ENCODE measurements around the gene NRIP1. TPM values are rescaled to one million over a fixed set of nuclear protein-coding genes. Genes with fewer than 3 reads are reported as not detected.
"Not testable (repeated sequence)": the region's sequence is repeated elsewhere in the genome, so short reads cannot be mapped to it uniquely, and the experiment has no call there.

NRIP1 gene
- total RNA-seq, 2 donors from 2014 or later = 29.9 to 33.7 TPM

DNA sequence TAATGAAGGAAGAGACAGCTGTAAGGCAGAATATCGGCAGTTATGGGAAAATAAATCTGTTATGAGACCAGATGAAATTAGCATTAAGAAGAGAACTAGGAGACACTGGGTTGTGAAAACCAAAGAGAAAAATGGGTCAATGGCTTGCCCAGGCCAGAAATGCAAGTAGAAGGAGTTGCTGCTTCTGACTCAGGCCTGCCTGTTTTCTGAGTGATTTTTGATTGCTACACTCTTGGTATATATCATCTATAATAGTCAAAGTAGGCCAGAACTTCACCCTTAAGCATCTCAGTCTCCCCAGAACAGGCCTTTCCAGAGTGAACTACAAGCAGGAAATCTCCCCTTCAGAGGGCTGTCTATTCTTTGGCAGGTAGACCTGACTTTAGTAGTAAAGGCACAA is 107.0 kb downstream of the NRIP1 start:
- Mint-ChIP-seq H3K36me3 (ENCODE audit: low read depth) (no peaks in the 10 kb centered on the region), H3K27ac (no peak overlapping the region), H3K27me3 (no peaks in the 10 kb centered on the region), H3K4me1 (peaks cover 2% of the 10 kb centered on the region), H3K4me3 (no peak overlapping the region)
- DNase-seq = no peak
- ATAC-seq = no peak
- no peaks in the 10 kb centered on the region for H3K9me3 ChIP-seq (ENCODE audit: control insufficient read depth, low read length, poor library complexity, severe bottlenecking)

DNA sequence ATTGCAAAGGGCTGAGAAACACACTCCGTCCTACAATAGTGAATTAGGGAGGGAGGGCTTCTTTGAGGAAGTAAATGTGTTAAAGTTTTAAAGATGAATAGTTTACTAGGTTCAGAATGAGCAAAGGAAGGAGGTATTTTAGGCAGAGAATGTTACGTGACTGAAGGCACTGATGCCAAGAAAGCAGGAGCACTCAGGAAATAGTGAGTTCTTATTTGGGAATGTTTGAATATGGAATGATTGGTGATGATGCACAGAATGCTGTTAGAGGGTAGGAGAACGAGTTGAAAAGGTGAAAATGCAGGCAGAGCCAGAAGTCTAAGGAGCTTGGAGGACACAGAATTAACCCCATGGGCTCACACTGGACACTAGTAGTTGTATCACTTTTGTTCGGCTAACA is 108.0 kb downstream of the NRIP1 start:
- Mint-ChIP-seq H3K27ac (no peak overlapping the region), H3K4me3 (no peak overlapping the region), H3K36me3 (ENCODE audit: low read depth) (no peaks in the 10 kb centered on the region), H3K4me1 (peaks cover 2% of the 10 kb centered on the region), H3K27me3 (no peaks in the 10 kb centered on the region)
- no peak for ATAC-seq
- DNase-seq = no peak
- no peaks in the 10 kb centered on the region for H3K9me3 ChIP-seq (ENCODE audit: control insufficient read depth, low read length, poor library complexity, severe bottlenecking)

DNA sequence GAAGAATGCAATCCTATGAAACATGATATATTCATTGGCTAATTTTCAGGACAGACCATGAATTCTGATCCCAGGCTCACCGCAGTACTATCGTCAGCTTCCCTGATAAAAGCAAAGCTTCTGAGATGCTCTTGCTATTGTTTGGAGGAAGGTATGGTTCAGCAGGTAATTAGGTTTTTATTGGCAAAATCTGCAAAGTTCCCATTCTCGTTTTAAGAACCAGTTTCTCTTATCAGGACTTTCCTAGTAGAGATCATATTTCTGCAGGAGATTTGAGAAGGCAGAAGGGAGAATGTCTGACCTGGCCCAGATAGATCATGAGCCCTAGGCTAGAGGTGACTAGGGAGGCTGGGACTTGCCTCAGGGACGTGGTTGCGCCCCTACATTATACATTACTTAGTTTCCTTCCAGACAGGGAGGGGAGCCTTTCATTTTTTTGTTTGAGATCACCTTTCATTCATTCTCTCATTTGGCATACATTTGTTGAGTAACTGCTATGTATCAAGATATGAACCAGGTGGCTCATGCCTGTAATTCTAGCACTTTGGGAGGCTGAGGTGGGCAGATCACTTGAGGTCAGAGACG is 108.8 kb downstream of the NRIP1 start:
- Mint-ChIP-seq H3K36me3 (ENCODE audit: low read depth) (no peaks in the 10 kb centered on the region), H3K4me1 (peaks cover 2% of the 10 kb centered on the region), H3K27ac (no peak overlapping the region), H3K27me3 (no peaks in the 10 kb centered on the region), H3K4me3 (no peak overlapping the region)
- no peaks in the 10 kb centered on the region for H3K9me3 ChIP-seq (ENCODE audit: control insufficient read depth, low read length, poor library complexity, severe bottlenecking)
- no peak for ATAC-seq
- DNase-seq = no peak

DNA sequence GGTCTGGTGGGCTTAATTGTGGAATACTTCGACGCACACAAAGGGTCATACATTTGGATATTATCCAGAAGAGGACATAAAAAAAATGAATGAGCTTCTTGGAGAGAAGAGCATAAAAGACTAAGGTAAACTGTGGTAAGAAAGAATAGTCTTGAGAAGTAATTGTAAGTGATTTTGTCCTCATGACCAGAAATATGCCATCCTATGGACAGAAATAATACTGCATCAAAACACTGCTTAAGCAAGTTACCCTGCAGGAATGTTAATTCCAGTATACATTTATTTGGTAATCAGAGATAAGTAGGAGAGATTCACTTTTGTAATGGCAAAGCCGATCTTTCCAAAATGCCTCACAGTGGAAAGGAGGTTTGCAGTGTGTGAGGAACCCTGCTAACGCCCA is 111.9 kb downstream of the NRIP1 start:
- no peak for ATAC-seq
- no peak for DNase-seq
- Mint-ChIP-seq H3K27me3 (no peaks in the 10 kb centered on the region), H3K27ac (no peak overlapping the region), H3K4me1 (peaks cover 2% of the 10 kb centered on the region), H3K4me3 (no peak overlapping the region), H3K36me3 (ENCODE audit: low read depth) (no peaks in the 10 kb centered on the region)
- H3K9me3 ChIP-seq (ENCODE audit: control insufficient read depth, low read length, poor library complexity, severe bottlenecking) = no peaks in the 10 kb centered on the region

DNA sequence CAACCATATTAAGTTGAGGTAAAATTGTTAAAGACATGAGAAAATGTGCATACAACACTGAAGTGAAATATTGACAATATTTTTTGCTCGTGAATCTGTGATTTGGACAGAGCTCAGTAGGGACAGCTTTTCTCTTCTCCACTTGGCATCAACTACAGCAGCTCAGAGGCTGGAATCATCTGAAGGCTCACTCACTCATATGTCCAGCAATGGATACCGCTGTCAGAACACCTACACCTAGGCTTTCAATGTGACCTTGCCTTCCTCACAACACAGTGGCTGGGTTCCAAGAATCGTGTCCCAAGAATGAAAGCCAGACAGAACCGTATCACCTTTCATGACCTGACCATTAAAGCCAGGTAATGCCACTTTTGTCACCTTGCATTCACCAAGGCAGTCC is 115.2 kb downstream of the NRIP1 start:
- no peaks in the 10 kb centered on the region for H3K36me3 Mint-ChIP-seq (ENCODE audit: low read depth)
- no peak overlapping the region for H3K4me3 Mint-ChIP-seq
- DNase-seq = no peak
- H3K9me3 ChIP-seq (ENCODE audit: control insufficient read depth, low read length, poor library complexity, severe bottlenecking) = no peaks in the 10 kb centered on the region
- no peaks in the 10 kb centered on the region for H3K27me3 Mint-ChIP-seq
- no peak for ATAC-seq
- H3K27ac Mint-ChIP-seq = no peak overlapping the region
- H3K4me1 Mint-ChIP-seq = no peaks in the 10 kb centered on the region

DNA sequence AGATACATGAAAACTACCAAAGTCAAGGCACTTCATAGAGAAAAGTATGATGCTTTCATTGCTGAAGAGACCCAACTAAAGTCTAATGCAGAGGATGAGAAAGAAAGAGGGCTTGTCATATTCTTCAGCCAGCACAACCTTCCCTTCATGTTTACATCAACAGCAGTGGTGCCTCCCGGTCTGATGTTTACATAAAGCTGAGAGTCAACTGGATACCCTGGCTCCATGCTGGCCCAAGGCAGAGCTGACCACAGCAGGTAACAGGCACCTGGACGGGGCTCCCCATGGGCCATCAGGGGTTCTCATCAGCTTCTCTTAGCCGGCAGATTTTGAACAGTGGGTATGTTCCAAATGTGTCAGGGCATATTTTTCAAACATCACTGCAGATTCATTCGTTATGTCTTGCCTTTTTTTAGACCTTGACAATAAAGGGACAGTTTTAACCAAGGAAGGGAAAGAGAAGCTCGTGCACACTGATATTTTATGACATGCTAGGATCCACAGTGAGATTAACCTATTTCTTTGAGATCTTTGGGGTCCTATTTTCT is 117.1 kb downstream of the NRIP1 start:
- DNase-seq (no peak), ATAC-seq (no peak)
- Mint-ChIP-seq H3K36me3 (ENCODE audit: low read depth) (no peaks in the 10 kb centered on the region), H3K27ac (no peak overlapping the region), H3K4me1 (no peaks in the 10 kb centered on the region), H3K27me3 (no peaks in the 10 kb centered on the region), H3K4me3 (no peak overlapping the region)
- H3K9me3 ChIP-seq (ENCODE audit: control insufficient read depth, low read length, poor library complexity, severe bottlenecking) = no peaks in the 10 kb centered on the region

DNA sequence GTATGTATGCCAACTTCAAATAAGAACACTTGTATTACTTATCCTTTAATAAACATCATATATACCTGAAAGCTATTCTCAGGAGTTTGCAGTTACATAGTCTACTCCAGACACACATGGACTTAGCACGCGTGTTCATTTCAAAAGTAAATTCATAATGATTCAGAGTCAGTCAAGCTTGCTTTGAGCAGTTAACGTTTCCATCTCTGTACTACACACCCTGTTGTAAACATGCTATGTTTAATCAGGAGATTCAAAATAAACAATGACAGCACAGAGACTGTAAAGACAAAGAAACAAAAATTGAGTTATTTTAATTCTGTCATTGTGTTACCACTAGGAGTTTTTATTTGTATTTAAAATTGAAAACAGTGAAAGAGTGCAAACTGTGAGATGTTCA is 119.6 kb downstream of the NRIP1 start:
- no peaks in the 10 kb centered on the region for H3K9me3 ChIP-seq (ENCODE audit: control insufficient read depth, low read length, poor library complexity, severe bottlenecking)
- Mint-ChIP-seq H3K4me1 (no peaks in the 10 kb centered on the region), H3K36me3 (ENCODE audit: low read depth) (no peaks in the 10 kb centered on the region), H3K27me3 (no peaks in the 10 kb centered on the region), H3K27ac (no peak overlapping the region), H3K4me3 (no peak overlapping the region)
- ATAC-seq = no peak
- no peak for DNase-seq

DNA sequence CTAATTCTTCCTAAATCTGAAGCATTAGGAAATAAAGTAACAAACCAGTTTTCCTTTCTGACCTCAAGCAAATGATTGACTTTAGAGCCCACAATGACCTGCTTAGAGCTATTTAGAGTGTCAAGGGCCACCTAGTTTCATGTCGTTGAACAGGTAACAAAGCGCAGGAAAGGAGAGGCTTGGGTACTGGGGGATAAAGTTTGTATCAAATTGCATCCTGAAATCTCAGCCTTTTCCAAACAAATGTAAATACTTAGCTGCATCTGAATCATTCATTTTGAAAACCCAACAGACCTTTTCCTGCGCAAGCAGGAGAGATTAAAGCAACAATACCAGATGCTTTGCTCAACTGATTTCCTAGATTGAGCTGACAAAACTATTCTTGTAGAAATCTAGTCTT is 121.2 kb downstream of the NRIP1 start:
- Mint-ChIP-seq H3K27me3 (no peaks in the 10 kb centered on the region), H3K4me1 (no peaks in the 10 kb centered on the region), H3K4me3 (no peak overlapping the region), H3K27ac (no peak overlapping the region), H3K36me3 (ENCODE audit: low read depth) (no peaks in the 10 kb centered on the region)
- ATAC-seq = no peak
- no peaks in the 10 kb centered on the region for H3K9me3 ChIP-seq (ENCODE audit: control insufficient read depth, low read length, poor library complexity, severe bottlenecking)
- no peak for DNase-seq

DNA sequence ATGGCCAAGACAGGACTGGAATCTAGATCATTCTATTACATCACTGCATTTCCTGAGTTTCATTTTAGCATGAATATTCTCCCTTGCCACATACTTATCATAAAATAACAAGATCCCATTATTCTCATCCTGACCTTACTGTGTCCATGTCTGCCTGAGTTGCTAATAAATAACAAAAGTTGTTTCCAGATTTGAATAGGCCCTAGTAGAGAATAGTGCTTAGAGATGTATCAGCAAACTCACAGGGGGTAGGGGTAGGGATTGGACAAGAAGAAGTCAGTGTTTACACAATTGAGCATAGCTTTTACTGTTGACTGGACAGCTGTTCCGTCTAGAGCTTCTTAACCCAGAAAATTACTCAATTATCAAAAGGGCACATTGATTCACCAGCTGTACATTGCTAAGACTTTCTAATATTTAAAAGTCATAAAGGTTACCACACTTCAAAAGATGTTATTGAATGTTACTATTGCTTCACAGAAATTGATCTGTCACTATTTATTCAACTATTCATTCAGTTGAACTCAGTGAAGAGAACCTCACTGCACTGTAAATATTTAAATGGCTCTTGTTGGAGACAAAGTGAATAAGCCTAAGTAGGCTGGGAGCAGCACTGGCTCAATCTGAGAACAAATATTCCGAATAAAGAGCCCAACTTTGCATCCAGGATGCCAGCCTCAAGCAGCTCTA is 121.9 kb downstream of the NRIP1 start:
- H3K9me3 ChIP-seq (ENCODE audit: control insufficient read depth, low read length, poor library complexity, severe bottlenecking) = no peaks in the 10 kb centered on the region
- Mint-ChIP-seq H3K4me1 (no peaks in the 10 kb centered on the region), H3K4me3 (no peak overlapping the region), H3K36me3 (ENCODE audit: low read depth) (no peaks in the 10 kb centered on the region), H3K27ac (no peak overlapping the region), H3K27me3 (no peaks in the 10 kb centered on the region)
- DNase-seq = no peak
- ATAC-seq = no peak

DNA sequence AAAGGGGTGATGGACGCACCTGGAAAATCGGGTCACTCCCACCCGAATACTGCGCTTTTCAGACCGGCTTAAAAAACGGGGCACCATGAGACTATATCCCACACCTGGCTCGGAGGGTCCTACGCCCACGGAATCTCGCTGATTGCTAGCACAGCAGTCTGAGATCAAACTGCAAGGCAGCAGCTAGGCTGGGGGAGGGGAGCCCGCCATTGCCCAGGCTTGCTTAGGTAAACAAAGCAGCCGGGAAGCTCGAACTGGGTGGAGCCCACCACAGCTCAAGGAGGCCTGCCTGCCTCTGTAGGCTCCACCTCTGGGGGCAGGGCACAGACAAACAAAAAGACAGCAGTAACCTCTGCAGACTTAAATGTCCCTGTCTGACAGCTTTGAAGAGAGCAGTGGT is 137.5 kb downstream of the NRIP1 start:
- ATAC-seq; DNase-seq; H3K27me3 Mint-ChIP-seq; H3K4me3 Mint-ChIP-seq; H3K4me1 Mint-ChIP-seq; H3K36me3 Mint-ChIP-seq (ENCODE audit: low read depth); H3K27ac Mint-ChIP-seq; H3K9me3 ChIP-seq (ENCODE audit: control insufficient read depth, low read length, poor library complexity, severe bottlenecking): not testable (repeated sequence)

DNA sequence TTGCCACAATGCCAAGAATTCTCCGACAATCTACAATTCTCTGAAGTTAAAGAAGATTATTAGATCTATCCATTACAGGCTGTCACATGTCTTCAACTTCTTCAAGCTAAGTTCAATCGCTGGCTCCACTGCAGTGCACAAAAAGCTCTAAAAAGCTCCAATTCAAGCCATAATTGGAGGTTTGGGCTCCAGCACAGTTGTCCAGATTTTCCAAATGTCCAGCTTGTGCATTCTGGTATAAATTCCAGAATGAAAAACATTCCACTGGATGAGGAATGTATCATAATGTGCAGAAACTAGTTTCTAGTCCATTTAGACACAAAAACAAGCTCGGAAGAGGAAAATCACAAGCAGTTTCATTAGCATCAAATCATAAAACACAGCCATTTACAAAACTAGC is 138.6 kb downstream of the NRIP1 start:
- ATAC-seq (no peak), DNase-seq (no peak)
- Mint-ChIP-seq H3K27me3 (peaks cover 7% of the 10 kb centered on the region), H3K27ac (no peak overlapping the region), H3K36me3 (ENCODE audit: low read depth) (peaks cover 3% of the 10 kb centered on the region), H3K4me1 (no peaks in the 10 kb centered on the region), H3K4me3 (no peak overlapping the region)
- no peaks in the 10 kb centered on the region for H3K9me3 ChIP-seq (ENCODE audit: control insufficient read depth, low read length, poor library complexity, severe bottlenecking)

DNA sequence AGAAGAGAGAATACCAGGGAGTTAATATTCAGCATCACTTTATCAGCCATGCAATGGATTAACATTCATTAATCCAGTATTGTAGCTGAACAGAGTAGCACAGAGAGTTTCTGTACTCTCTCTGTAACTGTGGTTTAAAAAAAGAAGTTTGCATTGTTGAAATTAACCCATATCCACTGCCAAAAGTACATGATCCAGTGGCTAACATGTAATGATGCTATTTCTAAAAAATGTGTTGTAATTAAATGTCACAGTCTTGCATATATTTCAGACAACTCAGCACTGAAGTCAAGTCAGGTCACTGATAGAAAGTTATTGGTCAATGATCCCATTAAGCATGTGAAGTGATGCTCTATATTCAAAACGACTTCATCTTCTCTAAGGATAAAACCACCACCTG is 141.3 kb downstream of the NRIP1 start:
- H3K4me1 Mint-ChIP-seq = no peaks in the 10 kb centered on the region
- peaks cover 10% of the 10 kb centered on the region for H3K27me3 Mint-ChIP-seq
- peaks cover 3% of the 10 kb centered on the region for H3K36me3 Mint-ChIP-seq (ENCODE audit: low read depth)
- no peak overlapping the region for H3K4me3 Mint-ChIP-seq
- DNase-seq (no peak), ATAC-seq (no peak)
- no peaks in the 10 kb centered on the region for H3K9me3 ChIP-seq (ENCODE audit: control insufficient read depth, low read length, poor library complexity, severe bottlenecking)
- no peak overlapping the region for H3K27ac Mint-ChIP-seq

DNA sequence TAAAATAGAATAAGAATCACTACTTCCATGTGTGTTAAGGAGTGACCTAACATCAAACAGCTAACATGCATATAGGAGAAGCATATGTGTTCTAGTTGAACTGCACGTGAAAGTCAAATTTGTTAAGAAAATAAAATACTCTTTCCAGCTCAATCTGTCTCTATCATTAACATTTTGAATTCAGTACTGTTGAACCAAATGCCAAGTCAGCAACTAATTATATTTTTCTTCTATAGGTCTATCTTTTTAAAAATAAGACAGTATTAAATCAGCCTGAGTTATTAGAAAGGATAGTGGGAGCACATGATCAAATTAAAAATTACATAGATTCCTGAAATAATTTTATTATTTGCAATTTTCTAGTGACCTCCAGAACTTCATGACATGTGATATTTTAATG is 141.8 kb downstream of the NRIP1 start:
- Mint-ChIP-seq H3K27ac (no peak overlapping the region), H3K27me3 (peaks cover 10% of the 10 kb centered on the region), H3K4me1 (no peaks in the 10 kb centered on the region), H3K4me3 (no peak overlapping the region), H3K36me3 (ENCODE audit: low read depth) (peaks cover 3% of the 10 kb centered on the region)
- H3K9me3 ChIP-seq (ENCODE audit: control insufficient read depth, low read length, poor library complexity, severe bottlenecking) = no peaks in the 10 kb centered on the region
- DNase-seq (no peak), ATAC-seq (no peak)

DNA sequence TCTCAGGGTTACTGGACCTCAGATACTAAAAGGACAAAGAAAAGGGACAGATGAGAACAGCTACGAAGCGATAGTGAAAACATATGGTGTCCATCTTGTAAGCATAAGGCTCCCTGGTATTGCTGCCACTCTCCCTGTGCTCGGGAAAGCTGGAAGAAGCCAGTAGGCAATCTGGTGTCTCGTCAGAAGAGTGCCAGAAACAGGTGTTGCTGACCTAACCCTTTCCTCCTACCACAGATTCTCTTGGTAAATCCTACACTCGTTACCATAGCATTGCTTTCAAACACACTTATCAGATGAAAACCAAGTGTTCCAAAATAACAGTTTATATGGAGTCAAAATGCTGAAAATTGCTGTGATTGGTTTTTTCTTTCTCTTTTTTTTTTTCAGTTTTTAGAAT is 146.3 kb downstream of the NRIP1 start:
- no peak for DNase-seq
- ATAC-seq = no peak
- Mint-ChIP-seq H3K36me3 (ENCODE audit: low read depth) (peaks cover 3% of the 10 kb centered on the region), H3K27ac (no peak overlapping the region), H3K27me3 (peaks cover 9% of the 10 kb centered on the region), H3K4me3 (no peak overlapping the region), H3K4me1 (no peaks in the 10 kb centered on the region)
- no peaks in the 10 kb centered on the region for H3K9me3 ChIP-seq (ENCODE audit: control insufficient read depth, low read length, poor library complexity, severe bottlenecking)
